HL-60/S4 (cell line): Measurements from ENCODE around the gene GRPEL2.

Experiments used
- in situ Hi-C: fragments of 300-500 bp; cut with MboI; formaldehyde crosslinking; loops from 2 replicates; pipeline ENCODE4 v1.14.3; 2022; ENCODE audit warnings: low sequenced_read_pairs

GRPEL2 gene

GRCh38 chr5:149345147-149345891 lies at the start of gene GRPEL2:
Gene GRPEL2 (plus strand): TSS chr5:149345499. CDS start chr5:149345540, 41 bp downstream.
- in situ Hi-C loops, result no loop called here

- in situ Hi-C loops, result no loop called here
Observed at GRCh38 chr5:149297340-149298025, 47.8 kb upstream of the GRPEL2 start.

GRCh38 chr5:149298163-149298562 lies 47.1 kb upstream of the GRPEL2 start:
- in situ Hi-C loops, result no loop called here

GRCh38 chr5:149298842-149299404 lies 46.4 kb upstream of the GRPEL2 start:
- in situ Hi-C loops, result no loop called here

- in situ Hi-C loops, result no loop called here
Observed at GRCh38 chr5:149299451-149300054, 45.7 kb upstream of the GRPEL2 start.

- in situ Hi-C loops, result no loop called here
Observed at GRCh38 chr5:149300441-149300840, 44.9 kb upstream of the GRPEL2 start.

- in situ Hi-C loops, result no loop called here
Observed at GRCh38 chr5:149301049-149301743, 44.1 kb upstream of the GRPEL2 start.

GRCh38 chr5:149301744-149302380 lies 43.4 kb upstream of the GRPEL2 start:
- in situ Hi-C loops, result no loop called here

GRCh38 chr5:149302641-149303040 lies 42.7 kb upstream of the GRPEL2 start:
- in situ Hi-C loops, result no loop called here

- in situ Hi-C loops, result no loop called here
Observed at GRCh38 chr5:149303210-149303609, 42.1 kb upstream of the GRPEL2 start.

- in situ Hi-C loops, result no loop called here
Observed at GRCh38 chr5:149304195-149305078, 40.9 kb upstream of the GRPEL2 start.

- in situ Hi-C loops, result no loop called here
Observed at GRCh38 chr5:149309354-149309753, 35.9 kb upstream of the GRPEL2 start.

- in situ Hi-C loops, result loop anchor here (10.0 kb wide), 1 partner anchor 124 kb away; no protein-coding TSS in a partner anchor
Observed at GRCh38 chr5:149310488-149310887, 34.8 kb upstream of the GRPEL2 start.

- in situ Hi-C loops, result loop anchor here (10.0 kb wide), 1 partner anchor 124 kb away; no protein-coding TSS in a partner anchor
Observed at GRCh38 chr5:149310947-149311658, 34.2 kb upstream of the GRPEL2 start.

GRCh38 chr5:149313151-149313841 lies 32.0 kb upstream of the GRPEL2 start:
- in situ Hi-C loops, result loop anchor here (10.0 kb wide), 1 partner anchor 122 kb away; no protein-coding TSS in a partner anchor

GRCh38 chr5:149314571-149315111 lies 30.7 kb upstream of the GRPEL2 start:
- in situ Hi-C loops, result loop anchor here (10.0 kb wide), 1 partner anchor 120 kb away; no protein-coding TSS in a partner anchor

GRCh38 chr5:149315753-149316152 lies 29.5 kb upstream of the GRPEL2 start:
- in situ Hi-C loops, result loop anchor here (10.0 kb wide), 1 partner anchor 119 kb away; no protein-coding TSS in a partner anchor
